GM23338 (cell line): ENCODE data around the gene ORAI2. TPM values are rescaled to one million over a fixed set of nuclear protein-coding genes. Genes with fewer than 3 reads are reported as not detected.

Experiments
- ATAC-seq: fragments of 200-7000 bp; cut with Tn5 transposase; 3 replicates; pipeline ENCODE4 v1.9.1; 2020
- DNase-seq: peaks from one replicate; pipeline ENCODE4 v3.0.0-alpha.2; 2015; ENCODE audit warnings: low spot score
- H2AFZ ChIP-seq: fragments of 200-600 bp; sonication (generic); 2 replicates; pipeline ENCODE4 v1.8.0; 2016; ENCODE audit warnings: antibody characterized with exemption, mild to moderate bottlenecking, moderate library complexity
- H3F3A ChIP-seq: fragments of 200-600 bp; sonication (generic); replicated peaks from 2 replicates; pipeline ENCODE4 v1.8.0; 2017; ENCODE audit warnings: antibody characterized with exemption, mixed run types, low read depth
- H3K27ac ChIP-seq: fragments of 200-600 bp; sonication (generic); 2 replicates; pipeline ENCODE4 v1.6.1; 2016; ENCODE audit warnings: low read depth
- H3K27me3 ChIP-seq: fragments of 200-600 bp; sonication (generic); 2 replicates; pipeline ENCODE4 v1.8.0; 2016; ENCODE audit warnings: mild to moderate bottlenecking, mixed run types, moderate library complexity; ENCODE audit not compliant: insufficient read depth
- H3K36me3 ChIP-seq: fragments of 200-600 bp; sonication (generic); 2 replicates; pipeline ENCODE4 v1.8.0; 2016; ENCODE audit warnings: mild to moderate bottlenecking; ENCODE audit not compliant: insufficient read depth
- H3K4me1 ChIP-seq: fragments of 200-600 bp; sonication (generic); 2 replicates; pipeline ENCODE4 v1.8.0; 2016; ENCODE audit warnings: mild to moderate bottlenecking, moderate library complexity; ENCODE audit not compliant: insufficient read depth
- H3K4me2 ChIP-seq: fragments of 200-600 bp; sonication (generic); 2 replicates; pipeline ENCODE4 v1.7.1; 2017; ENCODE audit warnings: mixed run types
- H3K4me3 ChIP-seq: fragments of 200-600 bp; sonication (generic); 2 replicates; pipeline ENCODE4 v1.6.1; 2016; ENCODE audit warnings: mixed run types
- H3K79me2 ChIP-seq: fragments of 200-600 bp; sonication (generic); replicated peaks from 2 replicates; pipeline ENCODE4 v1.8.0; 2017; ENCODE audit warnings: mild to moderate bottlenecking; ENCODE audit not compliant: insufficient read depth
- H3K9me2 ChIP-seq: fragments of 200-600 bp; sonication (generic); 2 replicates; pipeline ENCODE4 v1.8.0; 2017; ENCODE audit not compliant: insufficient read depth
- H4K20me1 ChIP-seq: fragments of 200-600 bp; sonication (generic); replicated peaks from 2 replicates; pipeline ENCODE4 v1.8.0; 2017; ENCODE audit warnings: mild to moderate bottlenecking; ENCODE audit not compliant: insufficient read depth
- H3K27ac Mint-ChIP-seq: 2 replicates; pipeline ENCODE4 v1.8.0; 2020; ENCODE audit warnings: inconsistent platforms, mild to moderate bottlenecking, moderate library complexity, mixed read lengths
- H3K27me3 Mint-ChIP-seq: 3 replicates; pipeline ENCODE4 v1.8.0; 2022; ENCODE audit warnings: low read depth, mild to moderate bottlenecking, moderate library complexity, mixed read lengths, inconsistent platforms; ENCODE audit not compliant: insufficient read depth, poor library complexity
- H3K36me3 Mint-ChIP-seq: 3 replicates; pipeline ENCODE4 v1.8.0; 2021; ENCODE audit warnings: low read depth, mild to moderate bottlenecking, inconsistent platforms, moderate library complexity, mixed read lengths
- H3K4me1 Mint-ChIP-seq: 3 replicates; pipeline ENCODE4 v1.8.0; 2020; ENCODE audit warnings: mild to moderate bottlenecking, inconsistent platforms, mixed read lengths
- H3K4me3 Mint-ChIP-seq: 3 replicates; pipeline ENCODE4 v1.8.0; 2021; ENCODE audit warnings: moderate library complexity, mild to moderate bottlenecking, inconsistent platforms, mixed read lengths
- H3K9me3 Mint-ChIP-seq: 3 replicates; pipeline ENCODE4 v1.8.0; 2020; ENCODE audit warnings: moderate library complexity, mild to moderate bottlenecking, inconsistent platforms, mixed read lengths
- CREB1 ChIP-seq: fragments of 250-450 bp; sonication (Bioruptor Pico); IDR thresholded peaks from 2 replicates; pipeline ENCODE4 v1.5.0; 2020; ENCODE audit warnings: low read depth, mild to moderate bottlenecking, moderate library complexity
- EZH2 ChIP-seq: fragments of 200-600 bp; sonication (generic); IDR thresholded peaks from one replicate; pipeline ENCODE4 v1.8.0; 2017; ENCODE audit warnings: antibody characterized with exemption, mild to moderate bottlenecking, low read depth; ENCODE audit not compliant: unreplicated experiment
- JUNB ChIP-seq: IDR thresholded peaks from one replicate; pipeline ENCODE4 v1.6.1; 2016; ENCODE audit warnings: antibody characterized with exemption; ENCODE audit not compliant: unreplicated experiment
- POLR2AphosphoS5 ChIP-seq: IDR thresholded peaks from 2 replicates; pipeline ENCODE4 v1.6.1; 2016; ENCODE audit warnings: antibody characterized with exemption, low read depth
- STAT1 ChIP-seq: IDR thresholded peaks from one replicate; pipeline ENCODE4 v1.6.1; 2016; ENCODE audit warnings: antibody characterized with exemption; ENCODE audit not compliant: unreplicated experiment
- ZNF114 ChIP-seq: fragments of 250-450 bp; sonication (Bioruptor Pico); IDR thresholded peaks from 2 replicates; pipeline ENCODE4 v1.5.0; 2020; ENCODE audit warnings: mild to moderate bottlenecking, moderate library complexity
- ZNF462 ChIP-seq: fragments of 250-450 bp; sonication (Bioruptor Pico); IDR thresholded peaks from 2 replicates; pipeline ENCODE4 v1.5.0; 2020; ENCODE audit warnings: mild to moderate bottlenecking, moderate library complexity
- polyA plus RNA-seq: library from polyadenylated mRNA; unstranded; fragments of >200 nt; fragmentation: Nextera tagmentation; extraction: Ambion mirVana; gene quantifications from 2 replicates; pipeline ENCODE4 v1.2.1, GENCODE V29; 2016
- total RNA-seq: library from RNA; depleted of rRNA; stranded (reverse); fragments of >200 nt; shearing (Covaris generic); gene quantifications from 2 replicates; pipeline ENCODE4 v1.2.3, GENCODE V29; 2014
- TF ChIP-seq, protein P1 (sequence below): IDR thresholded peaks from one replicate; pipeline ENCODE4 v1.6.1; 2018; ENCODE audit warnings: antibody characterized with exemption; ENCODE audit not compliant: unreplicated experiment
- TF ChIP-seq, protein P2 (sequence below), 2 experiments: fragments of 200-600 bp in 1 of 2; sonication (generic) in 1 of 2; conservative IDR thresholded peaks; 2 replicates each; pipeline versions ENCODE4 v1.5.1 to v1.6.1; 2016 to 2017; ENCODE audit warnings: antibody characterized with exemption in 2 of 2, low read depth in 2 of 2, mild to moderate bottlenecking in 2 of 2, moderate library complexity in 1 of 2

Gene ORAI2
- total and polyA plus RNA-seq, 2 experiments from 2014 or later, result 6.6 to 33.8 TPM

GRCh38 chr7:102445674-102446071 is 12.3 kb downstream of the ORAI2 start (continued):
- no peak for TF ChIP-seq ZNF462
- TF ChIP-seq JUNB, result no peak
- TF ChIP-seq ZNF114 (CRISPR knock-in tag), result no peak

DNA sequence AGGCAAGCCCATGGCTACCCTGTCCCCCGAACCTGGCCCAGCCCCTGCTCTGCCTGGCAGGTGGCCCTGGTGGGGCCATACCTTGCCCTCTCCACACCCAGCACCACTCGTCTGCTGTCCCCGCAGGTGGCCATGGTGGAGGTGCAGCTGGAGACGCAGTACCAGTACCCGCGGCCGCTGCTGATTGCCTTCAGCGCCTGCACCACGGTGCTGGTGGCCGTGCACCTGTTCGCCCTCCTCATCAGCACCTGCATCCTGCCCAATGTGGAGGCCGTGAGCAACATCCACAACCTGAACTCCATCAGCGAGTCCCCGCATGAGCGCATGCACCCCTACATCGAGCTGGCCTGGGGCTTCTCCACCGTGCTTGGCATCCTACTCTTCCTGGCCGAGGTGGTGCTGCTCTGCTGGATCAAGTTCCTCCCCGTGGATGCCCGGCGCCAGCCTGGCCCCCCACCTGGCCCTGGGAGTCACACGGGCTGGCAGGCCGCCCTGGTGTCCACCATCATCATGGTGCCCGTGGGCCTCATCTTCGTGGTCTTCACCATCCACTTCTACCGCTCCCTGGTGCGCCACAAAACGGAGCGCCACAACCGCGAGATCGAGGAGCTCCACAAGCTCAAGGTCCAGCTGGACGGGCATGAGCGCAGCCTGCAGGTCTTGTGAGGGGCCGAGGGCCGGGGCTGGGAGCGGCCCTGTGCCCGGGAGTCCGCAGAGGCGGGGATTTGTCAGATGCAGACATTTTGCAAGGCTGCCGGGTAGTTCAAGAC is 13.2 kb downstream of the ORAI2 start:
- H3K4me3 ChIP-seq, result no peak overlapping the region
- no peak overlapping the region for H3K27ac ChIP-seq
- no peak for DNase-seq
- no peak for TF ChIP-seq CREB1 (CRISPR knock-in tag)
- TF ChIP-seq, protein P1, sequence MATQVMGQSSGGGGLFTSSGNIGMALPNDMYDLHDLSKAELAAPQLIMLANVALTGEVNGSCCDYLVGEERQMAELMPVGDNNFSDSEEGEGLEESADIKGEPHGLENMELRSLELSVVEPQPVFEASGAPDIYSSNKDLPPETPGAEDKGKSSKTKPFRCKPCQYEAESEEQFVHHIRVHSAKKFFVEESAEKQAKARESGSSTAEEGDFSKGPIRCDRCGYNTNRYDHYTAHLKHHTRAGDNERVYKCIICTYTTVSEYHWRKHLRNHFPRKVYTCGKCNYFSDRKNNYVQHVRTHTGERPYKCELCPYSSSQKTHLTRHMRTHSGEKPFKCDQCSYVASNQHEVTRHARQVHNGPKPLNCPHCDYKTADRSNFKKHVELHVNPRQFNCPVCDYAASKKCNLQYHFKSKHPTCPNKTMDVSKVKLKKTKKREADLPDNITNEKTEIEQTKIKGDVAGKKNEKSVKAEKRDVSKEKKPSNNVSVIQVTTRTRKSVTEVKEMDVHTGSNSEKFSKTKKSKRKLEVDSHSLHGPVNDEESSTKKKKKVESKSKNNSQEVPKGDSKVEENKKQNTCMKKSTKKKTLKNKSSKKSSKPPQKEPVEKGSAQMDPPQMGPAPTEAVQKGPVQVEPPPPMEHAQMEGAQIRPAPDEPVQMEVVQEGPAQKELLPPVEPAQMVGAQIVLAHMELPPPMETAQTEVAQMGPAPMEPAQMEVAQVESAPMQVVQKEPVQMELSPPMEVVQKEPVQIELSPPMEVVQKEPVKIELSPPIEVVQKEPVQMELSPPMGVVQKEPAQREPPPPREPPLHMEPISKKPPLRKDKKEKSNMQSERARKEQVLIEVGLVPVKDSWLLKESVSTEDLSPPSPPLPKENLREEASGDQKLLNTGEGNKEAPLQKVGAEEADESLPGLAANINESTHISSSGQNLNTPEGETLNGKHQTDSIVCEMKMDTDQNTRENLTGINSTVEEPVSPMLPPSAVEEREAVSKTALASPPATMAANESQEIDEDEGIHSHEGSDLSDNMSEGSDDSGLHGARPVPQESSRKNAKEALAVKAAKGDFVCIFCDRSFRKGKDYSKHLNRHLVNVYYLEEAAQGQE, result no peak
- TF ChIP-seq EZH2, result no peak
- no peak for TF ChIP-seq STAT1
- TF ChIP-seq, protein P2, sequence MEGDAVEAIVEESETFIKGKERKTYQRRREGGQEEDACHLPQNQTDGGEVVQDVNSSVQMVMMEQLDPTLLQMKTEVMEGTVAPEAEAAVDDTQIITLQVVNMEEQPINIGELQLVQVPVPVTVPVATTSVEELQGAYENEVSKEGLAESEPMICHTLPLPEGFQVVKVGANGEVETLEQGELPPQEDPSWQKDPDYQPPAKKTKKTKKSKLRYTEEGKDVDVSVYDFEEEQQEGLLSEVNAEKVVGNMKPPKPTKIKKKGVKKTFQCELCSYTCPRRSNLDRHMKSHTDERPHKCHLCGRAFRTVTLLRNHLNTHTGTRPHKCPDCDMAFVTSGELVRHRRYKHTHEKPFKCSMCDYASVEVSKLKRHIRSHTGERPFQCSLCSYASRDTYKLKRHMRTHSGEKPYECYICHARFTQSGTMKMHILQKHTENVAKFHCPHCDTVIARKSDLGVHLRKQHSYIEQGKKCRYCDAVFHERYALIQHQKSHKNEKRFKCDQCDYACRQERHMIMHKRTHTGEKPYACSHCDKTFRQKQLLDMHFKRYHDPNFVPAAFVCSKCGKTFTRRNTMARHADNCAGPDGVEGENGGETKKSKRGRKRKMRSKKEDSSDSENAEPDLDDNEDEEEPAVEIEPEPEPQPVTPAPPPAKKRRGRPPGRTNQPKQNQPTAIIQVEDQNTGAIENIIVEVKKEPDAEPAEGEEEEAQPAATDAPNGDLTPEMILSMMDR (conservative IDR thresholded peaks at IDR 0.05; ENCODE audit: low read depth in 2 of 2), result no peak
- no peak for TF ChIP-seq JUNB
- TF ChIP-seq POLR2AphosphoS5, result no peak

More for the DNA sequence above, 13.2 kb downstream of the ORAI2 start:
- no peak overlapping the region for H2AFZ ChIP-seq
- no peaks in the 10 kb centered on the region for H3K9me2 ChIP-seq
- H3F3A ChIP-seq, result 0 out of 2 replicates have a peak, but pooled peaks cover 8% of the 10 kb centered on the region
- no peaks in the 10 kb centered on the region for H3K27me3 ChIP-seq
- no peaks in the 10 kb centered on the region; the same call in 1 of the 2 replicates for H4K20me1 ChIP-seq
- Mint-ChIP-seq H3K27me3 (peaks cover 3% of the 10 kb centered on the region), H3K4me3 (no peak overlapping the region), H3K36me3 (peaks cover 16% of the 10 kb centered on the region), H3K27ac (no peak overlapping the region), H3K4me1 (peaks cover 8% of the 10 kb centered on the region), H3K9me3 (no peaks in the 10 kb centered on the region)
- peaks cover 9% of the 10 kb centered on the region; the same call in 1 of the 2 replicates for H3K4me1 ChIP-seq
- no peaks in the 10 kb centered on the region for H3K79me2 ChIP-seq
- no peak for ATAC-seq
- H3K36me3 ChIP-seq, result no peaks in the 10 kb centered on the region
- no peak overlapping the region for H3K4me2 ChIP-seq
